Measurements from ENCODE around the gene THY1. TPM values are rescaled to one million over a fixed set of nuclear protein-coding genes. Genes with fewer than 3 reads are reported as not detected.

Gene THY1
- total RNA-seq, 1 donor from 2014 or later, result 19.0 TPM

- Mint-ChIP-seq H3K36me3 (peaks cover 3% of the 10 kb centered on the region), H3K27me3 (peaks cover 24% of the 10 kb centered on the region), H3K4me1 (ENCODE audit: unreplicated experiment) (peaks cover 55% of the 10 kb centered on the region), H3K27ac (peak overlapping the region; percentile 84), H3K4me3 (peak overlapping the region; percentile 40), H3K9me3 (peaks cover 4% of the 10 kb centered on the region)
- TF ChIP-seq, protein P1, sequence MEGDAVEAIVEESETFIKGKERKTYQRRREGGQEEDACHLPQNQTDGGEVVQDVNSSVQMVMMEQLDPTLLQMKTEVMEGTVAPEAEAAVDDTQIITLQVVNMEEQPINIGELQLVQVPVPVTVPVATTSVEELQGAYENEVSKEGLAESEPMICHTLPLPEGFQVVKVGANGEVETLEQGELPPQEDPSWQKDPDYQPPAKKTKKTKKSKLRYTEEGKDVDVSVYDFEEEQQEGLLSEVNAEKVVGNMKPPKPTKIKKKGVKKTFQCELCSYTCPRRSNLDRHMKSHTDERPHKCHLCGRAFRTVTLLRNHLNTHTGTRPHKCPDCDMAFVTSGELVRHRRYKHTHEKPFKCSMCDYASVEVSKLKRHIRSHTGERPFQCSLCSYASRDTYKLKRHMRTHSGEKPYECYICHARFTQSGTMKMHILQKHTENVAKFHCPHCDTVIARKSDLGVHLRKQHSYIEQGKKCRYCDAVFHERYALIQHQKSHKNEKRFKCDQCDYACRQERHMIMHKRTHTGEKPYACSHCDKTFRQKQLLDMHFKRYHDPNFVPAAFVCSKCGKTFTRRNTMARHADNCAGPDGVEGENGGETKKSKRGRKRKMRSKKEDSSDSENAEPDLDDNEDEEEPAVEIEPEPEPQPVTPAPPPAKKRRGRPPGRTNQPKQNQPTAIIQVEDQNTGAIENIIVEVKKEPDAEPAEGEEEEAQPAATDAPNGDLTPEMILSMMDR (conservative IDR thresholded peaks at IDR 0.05), result no peak
- DNase-seq (ENCODE audit: extremely low spot score, unreplicated experiment), result no peak
Observed at GRCh38 chr11:119369132-119369925, 53.6 kb downstream of the THY1 start.

- DNase-seq (ENCODE audit: extremely low spot score, unreplicated experiment), result no peak
- H3K4me3 Mint-ChIP-seq, result peak overlapping the region; percentile 57
- peak overlapping the region; percentile 83 for H3K27ac Mint-ChIP-seq
- peaks cover 4% of the 10 kb centered on the region for H3K9me3 Mint-ChIP-seq
- H3K4me1 Mint-ChIP-seq (ENCODE audit: unreplicated experiment), result peaks cover 50% of the 10 kb centered on the region
- H3K36me3 Mint-ChIP-seq, result peaks cover 3% of the 10 kb centered on the region
- H3K27me3 Mint-ChIP-seq, result peaks cover 24% of the 10 kb centered on the region
- TF ChIP-seq, protein P1 (conservative IDR thresholded peaks at IDR 0.05), result no peak
Observed at GRCh38 chr11:119368121-119369034, 54.6 kb downstream of the THY1 start.

DNA sequence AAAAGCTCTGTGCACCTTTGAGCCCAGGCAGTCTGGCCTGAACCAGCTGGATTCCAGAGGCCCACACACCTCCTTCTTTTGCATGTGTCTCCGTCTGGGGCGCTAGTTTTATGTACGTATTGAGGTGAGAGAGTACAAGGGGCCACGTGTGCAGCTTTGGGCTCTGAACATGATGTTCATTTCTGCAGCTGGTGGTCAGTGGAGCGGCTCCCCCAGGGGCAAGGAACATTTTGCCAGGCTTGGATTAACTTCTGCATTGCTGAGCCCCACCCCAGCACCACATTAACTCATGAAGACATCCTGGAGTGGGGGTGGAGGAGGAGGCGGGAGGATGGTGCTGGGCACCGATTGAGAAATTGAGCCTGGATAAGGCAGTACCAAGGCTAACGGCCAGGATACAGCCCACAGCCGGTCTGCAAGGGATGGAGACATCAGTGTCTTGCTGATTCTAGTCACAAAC is 55.3 kb downstream of the THY1 start:
- Mint-ChIP-seq H3K9me3 (peaks cover 4% of the 10 kb centered on the region), H3K36me3 (peaks cover 3% of the 10 kb centered on the region), H3K4me1 (ENCODE audit: unreplicated experiment) (peaks cover 51% of the 10 kb centered on the region), H3K4me3 (no peak overlapping the region), H3K27me3 (peaks cover 26% of the 10 kb centered on the region), H3K27ac (peak overlapping the region; percentile 83)
- TF ChIP-seq, protein P1 (conservative IDR thresholded peaks at IDR 0.05), result no peak
- DNase-seq (ENCODE audit: extremely low spot score, unreplicated experiment), result no peak

Other genes with a start within 250 kb of the THY1 start
- gene NHERF4, start 237.7 kb downstream of the THY1 start, total RNA-seq (ENCODE audit: low replicate concordance), result 2.3 and 7.0 TPM in 2 replicates
- gene CBL, start 216.8 kb downstream of the THY1 start, total RNA-seq (ENCODE audit: low replicate concordance), result 14.4 and 21.1 TPM in 2 replicates
- gene MCAM, start 106.0 kb downstream of the THY1 start, total RNA-seq (ENCODE audit: low replicate concordance), result 3.0 and 10.3 TPM in 2 replicates
- 40.3 and 45.6 TPM in 2 replicates for gene RNF26, start 88.6 kb downstream of the THY1 start, total RNA-seq (ENCODE audit: low replicate concordance)
- gene C1QTNF5, start 82.3 kb downstream of the THY1 start, total RNA-seq (ENCODE audit: low replicate concordance), result 2.0 and 4.0 TPM in 2 replicates
- not detected in 2 replicates for gene MFRP, start 76.5 kb downstream of the THY1 start, total RNA-seq (ENCODE audit: low replicate concordance)
- gene USP2, start 41.5 kb downstream of the THY1 start, total RNA-seq (ENCODE audit: low replicate concordance), result 7.4 and 8.2 TPM in 2 replicates